ENCODE data around the gene FBXL14. TPM values are rescaled to one million over a fixed set of nuclear protein-coding genes. Genes with fewer than 3 reads are reported as not detected.

FBXL14 gene
- polyA plus RNA-seq, 3 donors = 6.2 to 9.8 (median 7.2) TPM

GRCh38 chr12:1640328-1641234 lies 46.2 kb upstream of the FBXL14 start:
- H2AFZ ChIP-seq (ENCODE audit: insufficient read depth, low read depth, low read length, poor library complexity, severe bottlenecking) = no peak overlapping the region
- Mint-ChIP-seq H3K27ac (no peak overlapping the region), H3K4me1 (peaks cover 24% of the 10 kb centered on the region), H3K27me3 (ENCODE audit: low read depth in 3 of 3) (peaks cover 0 to 2% (median 1%) of the 10 kb centered on the region in 3 donors), H3K4me3 (no peak overlapping the region), H3K36me3 (peaks cover 22 to 29% of the 10 kb centered on the region in 2 donors), H3K9me3 (peaks cover 0 to 2% (median 0%) of the 10 kb centered on the region in 7 donors)
- DNase-seq = no peak
- no peak overlapping the region for H3K4me2 ChIP-seq (replicated peaks; ENCODE audit: extremely low read depth, low read length, poor library complexity, severe bottlenecking)
- no peaks in the 10 kb centered on the region for H4K20me1 ChIP-seq (ENCODE audit: insufficient read depth, low read length)
- H3K27ac ChIP-seq (ENCODE audit: low read depth in 1 of 2, low read length in 2 of 2) = no peak overlapping the region
- peaks cover 16 to 17% of the 10 kb centered on the region in 2 donors for H3K4me1 ChIP-seq (ENCODE audit: control insufficient read depth in 1 of 2, insufficient read depth in 2 of 2, low read length in 2 of 2)
- 97% methylated on average over 10 of the region's 18 CpGs for WGBS (ENCODE audit: insufficient coverage)
- H3K4me3 ChIP-seq (replicated peaks in 1 of 3; ENCODE audit: low read depth in 2 of 3, low read length in 3 of 3) = no peak overlapping the region
- intact Hi-C loops (cut with micrococcal nuclease) = no loop called here
- H3K79me2 ChIP-seq (ENCODE audit: insufficient read depth, low read length) = no peaks in the 10 kb centered on the region
- no peak overlapping the region for H3K9ac ChIP-seq (ENCODE audit: insufficient read depth, low read length, poor library complexity, severe bottlenecking)
- TF ChIP-seq CTCF (IDR thresholded peaks at IDR 0.05) = no peak
- no peaks in the 10 kb centered on the region for H3K9me3 ChIP-seq (replicated peaks in 1 of 2; ENCODE audit: control insufficient read depth in 1 of 2, insufficient read depth in 1 of 2, low read length in 2 of 2)
- no peaks in the 10 kb centered on the region for H3K36me3 ChIP-seq (replicated peaks in 1 of 2; ENCODE audit: control insufficient read depth in 1 of 2, insufficient read depth in 2 of 2, low read length in 2 of 2)
- H3K27me3 ChIP-seq (ENCODE audit: control insufficient read depth in 2 of 2, insufficient read depth in 2 of 2, low read length in 2 of 2) = no peaks in the 10 kb centered on the region

- no peaks in the 10 kb centered on the region for H3K9me3 ChIP-seq (replicated peaks in 1 of 2; ENCODE audit: control insufficient read depth in 1 of 2, insufficient read depth in 1 of 2, low read length in 2 of 2)
- peaks cover 29% of the 10 kb centered on the region for H3K4me1 Mint-ChIP-seq
- no peaks in the 10 kb centered on the region for H3K36me3 ChIP-seq (replicated peaks in 1 of 2; ENCODE audit: control insufficient read depth in 1 of 2, insufficient read depth in 2 of 2, low read length in 2 of 2)
- no peaks in the 10 kb centered on the region for H4K20me1 ChIP-seq (ENCODE audit: insufficient read depth, low read length)
- no peak for TF ChIP-seq CTCF (IDR thresholded peaks at IDR 0.05)
- H3K79me2 ChIP-seq (ENCODE audit: insufficient read depth, low read length) = no peaks in the 10 kb centered on the region
- 93% methylated on average over 38 of the region's 40 CpGs for WGBS (ENCODE audit: insufficient coverage)
- peaks cover 24 to 26% of the 10 kb centered on the region in 2 donors for H3K4me1 ChIP-seq (ENCODE audit: control insufficient read depth in 1 of 2, insufficient read depth in 2 of 2, low read length in 2 of 2)
- DNase-seq = no peak
- H3K9me3 Mint-ChIP-seq = peaks cover 0 to 2% (median 0%) of the 10 kb centered on the region in 7 donors
- H3K4me3 Mint-ChIP-seq = no peak overlapping the region
- peaks cover 0 to 1% (median 0%) of the 10 kb centered on the region in 3 donors for H3K27me3 Mint-ChIP-seq (ENCODE audit: low read depth in 3 of 3)
- H3K9ac ChIP-seq (ENCODE audit: insufficient read depth, low read length, poor library complexity, severe bottlenecking) = no peak overlapping the region
- H3K4me3 ChIP-seq (replicated peaks in 1 of 3; ENCODE audit: low read depth in 2 of 3, low read length in 3 of 3) = no peak overlapping the region
- H3K36me3 Mint-ChIP-seq = peaks cover 22 to 27% of the 10 kb centered on the region in 2 donors
- no peak overlapping the region for H3K27ac Mint-ChIP-seq
- H2AFZ ChIP-seq (ENCODE audit: insufficient read depth, low read depth, low read length, poor library complexity, severe bottlenecking) = no peak overlapping the region
- H3K4me2 ChIP-seq (replicated peaks; ENCODE audit: extremely low read depth, low read length, poor library complexity, severe bottlenecking) = no peak overlapping the region
- no peak overlapping the region for H3K27ac ChIP-seq (ENCODE audit: low read depth in 1 of 2, low read length in 2 of 2)
- no peaks in the 10 kb centered on the region for H3K27me3 ChIP-seq (ENCODE audit: control insufficient read depth in 2 of 2, insufficient read depth in 2 of 2, low read length in 2 of 2)
- intact Hi-C loops (cut with micrococcal nuclease) = no loop called here
Measured at GRCh38 chr12:1639538-1639937, 45.2 kb upstream of the FBXL14 start.

All from CD14-positive monocyte (primary cell).